HCT116 (cell line): ENCODE data around the gene VIPR2.

Source experiments
- RAD21 ChIP-seq: IDR thresholded peaks from 2 replicates; pipeline ENCODE4 v1.6.1; 2012; ENCODE audit warnings: low read depth, mild to moderate bottlenecking
- REST ChIP-seq: IDR thresholded peaks from 2 replicates; pipeline ENCODE4 v1.6.1; 2012; ENCODE audit warnings: low read depth

GRCh38 chr7:159076333-159076732 lies 68.3 kb downstream of the VIPR2 start:
- TF ChIP-seq REST: no peak
- no peak for TF ChIP-seq RAD21
